Measurements from ENCODE around the gene FLNB. TPM values are rescaled to one million over a fixed set of nuclear protein-coding genes. Genes with fewer than 3 reads are reported as not detected.

Gene FLNB
- total and polyA plus RNA-seq, 2 of the 13 experiments (the other 11 are each of a cell fraction or from before 2014, with no cell fraction given): 106 to 130 TPM

- TF ChIP-seq NCOA2 (CRISPR knock-in tag; IDR thresholded peaks at IDR 0.05): peak; percentile 83
- TF ChIP-seq HMG20A (CRISPR knock-in tag; IDR thresholded peaks at IDR 0.05; ENCODE audit: borderline replicate concordance): peak; percentile 58; the same call in 1 of the 2 replicates
- TF ChIP-seq SAP130 (CRISPR knock-in tag; IDR thresholded peaks at IDR 0.05; ENCODE audit: low read depth): peak; percentile 77
- TF ChIP-seq BRD4 (CRISPR knock-in tag; IDR thresholded peaks at IDR 0.05): 0 out of 2 replicates have a peak, but pooled peaks have one; percentile 19
- TF ChIP-seq ZBTB34 (CRISPR knock-in tag; IDR thresholded peaks at IDR 0.05): no peak
- peak; percentile 69; the same call in 1 of the 2 replicates for TF ChIP-seq NRL (CRISPR knock-in tag; IDR thresholded peaks at IDR 0.05; ENCODE audit: borderline replicate concordance)
- 0 out of 2 replicates have a peak, but pooled peaks have one; percentile 45 for TF ChIP-seq SATB2 (CRISPR knock-in tag; IDR thresholded peaks at IDR 0.05)
- TF ChIP-seq RERE (CRISPR knock-in tag; IDR thresholded peaks at IDR 0.05; ENCODE audit: low read depth): peak; percentile 61; the same call in 1 of the 2 replicates
- TF ChIP-seq ADNP (CRISPR knock-in tag; IDR thresholded peaks at IDR 0.05): no peak
- no peak for TF ChIP-seq KLF9 (CRISPR knock-in tag; IDR thresholded peaks at IDR 0.05; ENCODE audit: low read depth)
- peak; percentile 35; the same call in 1 of the 2 replicates for TF ChIP-seq ZBED4 (CRISPR knock-in tag; IDR thresholded peaks at IDR 0.05; ENCODE audit: borderline replicate concordance)
- no peak for TF ChIP-seq HHEX (CRISPR knock-in tag; IDR thresholded peaks at IDR 0.05)
- no peak for TF ChIP-seq ZKSCAN5 (CRISPR knock-in tag; IDR thresholded peaks at IDR 0.05)
- TF ChIP-seq HMGXB4 (CRISPR knock-in tag; IDR thresholded peaks at IDR 0.05; ENCODE audit: borderline replicate concordance in 1 of 2, low read depth in 1 of 2): 0 out of 4 replicates have a peak, but pooled peaks of 1 of the 2 experiments have one; percentile 31
- TF ChIP-seq SOX13 (IDR thresholded peaks at IDR 0.05): no peak
- TF ChIP-seq SOX13 (CRISPR knock-in tag; conservative IDR thresholded peaks at IDR 0.05 in 1 of 2, IDR thresholded peaks at IDR 0.05 in 1 of 2): peak in 1 of 2 experiments; percentile 84; a peak in 2 of 4 replicates
Measured at GRCh38 chr3:58021072-58021959, 13.1 kb downstream of the FLNB start (continued).
